Kidney capillary endothelial cell (primary cell): ENCODE data around the gene DRG2.

Experiments used
- DNase-seq: peaks from one replicate; pipeline ENCODE4 v3.0.0-alpha.2; 2018; ENCODE audit warnings: low spot score

DRG2 gene

GRCh38 chr17:18144261-18144660 lies 56.5 kb downstream of the DRG2 start:
- no peak for DNase-seq

- no peak for DNase-seq
Observed at GRCh38 chr17:18144855-18145254, 57.1 kb downstream of the DRG2 start.

GRCh38 chr17:18145811-18146210 lies 58.1 kb downstream of the DRG2 start:
- no peak for DNase-seq

GRCh38 chr17:18146259-18146658 lies 58.5 kb downstream of the DRG2 start:
- no peak for DNase-seq

- DNase-seq = no peak
Observed at GRCh38 chr17:18146980-18147379, 59.2 kb downstream of the DRG2 start.

- DNase-seq = no peak
Observed at GRCh38 chr17:18148586-18148985, 60.8 kb downstream of the DRG2 start.

GRCh38 chr17:18151290-18151689 lies 63.5 kb downstream of the DRG2 start:
- no peak for DNase-seq

- DNase-seq = no peak
Observed at GRCh38 chr17:18155179-18155578, 67.4 kb downstream of the DRG2 start.

- DNase-seq = no peak
Observed at GRCh38 chr17:18156171-18156975, 68.6 kb downstream of the DRG2 start.

- DNase-seq = no peak
Observed at GRCh38 chr17:18156976-18157280, 69.2 kb downstream of the DRG2 start.
